ENCODE data around the gene HTR1A.

HTR1A gene

GRCh38 chr5:63962279-63962678, at the start of gene HTR1A:
TSS of gene HTR1A (minus strand) at chr5:63962445. CDS start at chr5:63961719, 726 bp downstream.
- ATAC-seq: no peak
- H3K9me3 Mint-ChIP-seq: peaks cover 11% of the 10 kb centered on the region
- H3K4me3 Mint-ChIP-seq: no peak within 1 kb of the TSS
- no peak within 1 kb of the TSS for H3K27ac Mint-ChIP-seq
- peaks cover 40% of the 10 kb centered on the region for H3K27me3 Mint-ChIP-seq
- no peaks in the 10 kb centered on the region for H3K4me1 Mint-ChIP-seq
- H3K36me3 Mint-ChIP-seq: peaks cover 11% of the 10 kb centered on the region

GRCh38 chr5:64003966-64004365, 41.7 kb upstream of the HTR1A start:
- Mint-ChIP-seq H3K4me1 (no peaks in the 10 kb centered on the region), H3K9me3 (no peaks in the 10 kb centered on the region), H3K27me3 (no peaks in the 10 kb centered on the region), H3K27ac (no peak overlapping the region), H3K4me3 (no peak overlapping the region), H3K36me3 (no peaks in the 10 kb centered on the region)
- no peak for ATAC-seq

GRCh38 chr5:64000096-64000495, 37.9 kb upstream of the HTR1A start:
- Mint-ChIP-seq H3K9me3 (no peaks in the 10 kb centered on the region), H3K4me1 (no peaks in the 10 kb centered on the region), H3K27me3 (no peaks in the 10 kb centered on the region), H3K36me3 (no peaks in the 10 kb centered on the region), H3K27ac (no peak overlapping the region), H3K4me3 (no peak overlapping the region)
- ATAC-seq: no peak

- H3K4me3 Mint-ChIP-seq: no peak overlapping the region
- no peak overlapping the region for H3K27ac Mint-ChIP-seq
- H3K9me3 Mint-ChIP-seq: peaks cover 2% of the 10 kb centered on the region
- no peaks in the 10 kb centered on the region for H3K4me1 Mint-ChIP-seq
- no peaks in the 10 kb centered on the region for H3K36me3 Mint-ChIP-seq
- H3K27me3 Mint-ChIP-seq: no peaks in the 10 kb centered on the region
- no peak for ATAC-seq
Observed at GRCh38 chr5:63987053-63987452, 24.8 kb upstream of the HTR1A start.

- H3K9me3 Mint-ChIP-seq: peaks cover 2% of the 10 kb centered on the region
- H3K36me3 Mint-ChIP-seq: no peaks in the 10 kb centered on the region
- no peak for ATAC-seq
- no peaks in the 10 kb centered on the region for H3K4me1 Mint-ChIP-seq
- no peak overlapping the region for H3K27ac Mint-ChIP-seq
- H3K27me3 Mint-ChIP-seq: no peaks in the 10 kb centered on the region
- H3K4me3 Mint-ChIP-seq: no peak overlapping the region
Observed at GRCh38 chr5:63981864-63982263, 19.6 kb upstream of the HTR1A start.

- no peak overlapping the region for H3K27ac Mint-ChIP-seq
- H3K4me1 Mint-ChIP-seq: no peaks in the 10 kb centered on the region
- H3K36me3 Mint-ChIP-seq: peaks cover 11% of the 10 kb centered on the region
- ATAC-seq: no peak
- H3K27me3 Mint-ChIP-seq: peaks cover 35% of the 10 kb centered on the region
- H3K4me3 Mint-ChIP-seq: no peak overlapping the region
- peaks cover 11% of the 10 kb centered on the region for H3K9me3 Mint-ChIP-seq
Observed at GRCh38 chr5:63963926-63964325, 1.7 kb upstream of the HTR1A start.

- Mint-ChIP-seq H3K4me1 (no peaks in the 10 kb centered on the region), H3K27ac (no peak overlapping the region), H3K36me3 (peaks cover 11% of the 10 kb centered on the region), H3K27me3 (peaks cover 40% of the 10 kb centered on the region), H3K9me3 (peaks cover 11% of the 10 kb centered on the region), H3K4me3 (no peak overlapping the region)
- no peak for ATAC-seq
Observed at GRCh38 chr5:63963080-63963735, 963 bp upstream of the HTR1A start.

GRCh38 chr5:63961598-63962161, 565 bp downstream of the HTR1A start:
- peaks cover 11% of the 10 kb centered on the region for H3K36me3 Mint-ChIP-seq
- H3K4me1 Mint-ChIP-seq: no peaks in the 10 kb centered on the region
- H3K4me3 Mint-ChIP-seq: no peak overlapping the region
- ATAC-seq: no peak
- H3K9me3 Mint-ChIP-seq: peaks cover 11% of the 10 kb centered on the region
- H3K27ac Mint-ChIP-seq: no peak overlapping the region
- peaks cover 40% of the 10 kb centered on the region for H3K27me3 Mint-ChIP-seq

- no peak for ATAC-seq
- H3K4me1 Mint-ChIP-seq: no peaks in the 10 kb centered on the region
- no peak overlapping the region for H3K4me3 Mint-ChIP-seq
- no peak overlapping the region for H3K27ac Mint-ChIP-seq
- peaks cover 11% of the 10 kb centered on the region for H3K36me3 Mint-ChIP-seq
- peaks cover 40% of the 10 kb centered on the region for H3K27me3 Mint-ChIP-seq
- peaks cover 11% of the 10 kb centered on the region for H3K9me3 Mint-ChIP-seq
Observed at GRCh38 chr5:63961125-63961597, 1.1 kb downstream of the HTR1A start.

GRCh38 chr5:63960646-63961045, 1.6 kb downstream of the HTR1A start:
- Mint-ChIP-seq H3K36me3 (peaks cover 11% of the 10 kb centered on the region), H3K27ac (no peak overlapping the region)

GRCh38 chr5:63959177-63959982, 2.9 kb downstream of the HTR1A start:
- H3K36me3 Mint-ChIP-seq: peaks cover 11% of the 10 kb centered on the region
- H3K27ac Mint-ChIP-seq: no peak overlapping the region
- no peaks in the 10 kb centered on the region for H3K4me1 Mint-ChIP-seq
- peaks cover 40% of the 10 kb centered on the region for H3K27me3 Mint-ChIP-seq
- no peak overlapping the region for H3K4me3 Mint-ChIP-seq
- no peak for ATAC-seq
- peaks cover 17% of the 10 kb centered on the region for H3K9me3 Mint-ChIP-seq

More at GRCh38 chr5:63960646-63961045, 1.6 kb downstream of the HTR1A start:
- peaks cover 14% of the 10 kb centered on the region for H3K9me3 Mint-ChIP-seq
- no peaks in the 10 kb centered on the region for H3K4me1 Mint-ChIP-seq
- ATAC-seq: no peak
- no peak overlapping the region for H3K4me3 Mint-ChIP-seq
- peaks cover 40% of the 10 kb centered on the region for H3K27me3 Mint-ChIP-seq

- Mint-ChIP-seq H3K27me3 (peaks cover 40% of the 10 kb centered on the region), H3K36me3 (peaks cover 11% of the 10 kb centered on the region), H3K4me1 (no peaks in the 10 kb centered on the region), H3K4me3 (no peak overlapping the region), H3K9me3 (peaks cover 20% of the 10 kb centered on the region), H3K27ac (no peak overlapping the region)
- no peak for ATAC-seq
Observed at GRCh38 chr5:63958654-63959053, 3.6 kb downstream of the HTR1A start.

GRCh38 chr5:63957617-63958016, 4.6 kb downstream of the HTR1A start:
- Mint-ChIP-seq H3K27me3 (peaks cover 40% of the 10 kb centered on the region), H3K9me3 (peaks cover 20% of the 10 kb centered on the region), H3K4me1 (no peaks in the 10 kb centered on the region), H3K4me3 (no peak overlapping the region), H3K36me3 (peaks cover 11% of the 10 kb centered on the region), H3K27ac (no peak overlapping the region)
- ATAC-seq: no peak

- Mint-ChIP-seq H3K27me3 (no peaks in the 10 kb centered on the region), H3K4me3 (no peak overlapping the region), H3K4me1 (no peaks in the 10 kb centered on the region), H3K9me3 (peaks cover 8% of the 10 kb centered on the region), H3K27ac (no peak overlapping the region), H3K36me3 (no peaks in the 10 kb centered on the region)
- no peak for ATAC-seq
Observed at GRCh38 chr5:63953217-63953616, 9.0 kb downstream of the HTR1A start.

GRCh38 chr5:63935103-63935502, 27.1 kb downstream of the HTR1A start:
- H3K36me3 Mint-ChIP-seq: no peaks in the 10 kb centered on the region
- no peak overlapping the region for H3K27ac Mint-ChIP-seq
- H3K27me3 Mint-ChIP-seq: no peaks in the 10 kb centered on the region
- H3K9me3 Mint-ChIP-seq: peaks cover 8% of the 10 kb centered on the region
- no peak overlapping the region for H3K4me3 Mint-ChIP-seq
- no peaks in the 10 kb centered on the region for H3K4me1 Mint-ChIP-seq
- no peak for ATAC-seq
